ENCODE data around the gene PUM2.
"Not testable (repeated sequence)": the region's sequence is repeated elsewhere in the genome, so short reads cannot be mapped to it uniquely, and the experiment has no call there.

Gene PUM2

GRCh38 chr2:20381457-20381856 is 30.8 kb upstream of the PUM2 start:
- H3K4me3 ChIP-seq (ENCODE audit: low read depth in 1 of 2, low read length in 1 of 2): no peak overlapping the region
- no peak overlapping the region for H3K27ac ChIP-seq
- TF ChIP-seq, protein P1, sequence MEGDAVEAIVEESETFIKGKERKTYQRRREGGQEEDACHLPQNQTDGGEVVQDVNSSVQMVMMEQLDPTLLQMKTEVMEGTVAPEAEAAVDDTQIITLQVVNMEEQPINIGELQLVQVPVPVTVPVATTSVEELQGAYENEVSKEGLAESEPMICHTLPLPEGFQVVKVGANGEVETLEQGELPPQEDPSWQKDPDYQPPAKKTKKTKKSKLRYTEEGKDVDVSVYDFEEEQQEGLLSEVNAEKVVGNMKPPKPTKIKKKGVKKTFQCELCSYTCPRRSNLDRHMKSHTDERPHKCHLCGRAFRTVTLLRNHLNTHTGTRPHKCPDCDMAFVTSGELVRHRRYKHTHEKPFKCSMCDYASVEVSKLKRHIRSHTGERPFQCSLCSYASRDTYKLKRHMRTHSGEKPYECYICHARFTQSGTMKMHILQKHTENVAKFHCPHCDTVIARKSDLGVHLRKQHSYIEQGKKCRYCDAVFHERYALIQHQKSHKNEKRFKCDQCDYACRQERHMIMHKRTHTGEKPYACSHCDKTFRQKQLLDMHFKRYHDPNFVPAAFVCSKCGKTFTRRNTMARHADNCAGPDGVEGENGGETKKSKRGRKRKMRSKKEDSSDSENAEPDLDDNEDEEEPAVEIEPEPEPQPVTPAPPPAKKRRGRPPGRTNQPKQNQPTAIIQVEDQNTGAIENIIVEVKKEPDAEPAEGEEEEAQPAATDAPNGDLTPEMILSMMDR (IDR thresholded peaks at IDR 0.05): no peak

GRCh38 chr2:20378891-20379519 is 28.4 kb upstream of the PUM2 start:
- Histone ChIP-seq H3K4me3 (ENCODE audit: low read depth in 1 of 2, low read length in 1 of 2) (no peak overlapping the region), H3K4me1 (ENCODE audit: control insufficient read depth in 1 of 2, insufficient read depth in 1 of 2, low read depth in 1 of 2, low read length in 1 of 2) (no peaks in the 10 kb centered on the region), H3K27ac (no peak overlapping the region), H3K27me3 (no peaks in the 10 kb centered on the region), H3K9me3 (no peaks in the 10 kb centered on the region), H3K36me3 (no peaks in the 10 kb centered on the region)
- TF ChIP-seq, protein P1 (IDR thresholded peaks at IDR 0.05): no peak

More at GRCh38 chr2:20381457-20381856, 30.8 kb upstream of the PUM2 start:
- no peaks in the 10 kb centered on the region for H3K9me3 ChIP-seq
- H3K27me3 ChIP-seq: no peaks in the 10 kb centered on the region
- H3K4me1 ChIP-seq (ENCODE audit: control insufficient read depth in 1 of 2, insufficient read depth in 1 of 2, low read depth in 1 of 2, low read length in 1 of 2): no peaks in the 10 kb centered on the region
- no peaks in the 10 kb centered on the region for H3K36me3 ChIP-seq

- Histone ChIP-seq H3K4me3 (ENCODE audit: low read depth in 1 of 2, low read length in 1 of 2) (no peak overlapping the region), H3K27ac (no peak overlapping the region), H3K36me3 (no peaks in the 10 kb centered on the region), H3K9me3 (no peaks in the 10 kb centered on the region), H3K27me3 (no peaks in the 10 kb centered on the region), H3K4me1 (ENCODE audit: control insufficient read depth in 1 of 2, insufficient read depth in 1 of 2, low read depth in 1 of 2, low read length in 1 of 2) (no peaks in the 10 kb centered on the region)
- TF ChIP-seq, protein P1 (IDR thresholded peaks at IDR 0.05): no peak
Observed at GRCh38 chr2:20378341-20378740, 27.7 kb upstream of the PUM2 start.

DNA sequence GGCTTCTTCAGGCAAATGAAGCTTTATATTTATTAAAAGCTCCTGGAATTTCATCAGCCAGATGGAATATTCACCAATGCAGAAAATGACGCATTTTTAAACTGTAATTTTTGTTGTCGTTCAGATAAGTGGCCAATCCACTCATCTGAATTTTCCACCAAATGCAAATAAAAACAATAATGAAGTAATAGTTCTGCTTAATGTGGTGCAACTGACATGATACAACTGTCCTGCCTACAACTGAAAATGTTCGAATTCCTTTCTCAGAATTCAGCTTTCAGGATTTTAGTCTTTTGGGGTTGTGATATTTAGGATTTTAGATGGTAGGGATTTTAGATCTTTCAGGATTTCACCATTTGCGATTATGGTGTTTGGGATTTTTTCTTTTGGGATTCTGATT is 27.1 kb upstream of the PUM2 start:
- Histone ChIP-seq H3K4me1 (ENCODE audit: control insufficient read depth in 1 of 2, insufficient read depth in 1 of 2, low read depth in 1 of 2, low read length in 1 of 2) (no peaks in the 10 kb centered on the region), H3K4me3 (ENCODE audit: low read depth in 1 of 2, low read length in 1 of 2) (no peak overlapping the region), H3K9me3 (no peaks in the 10 kb centered on the region), H3K36me3 (no peaks in the 10 kb centered on the region), H3K27me3 (no peaks in the 10 kb centered on the region), H3K27ac (no peak overlapping the region)
- TF ChIP-seq, protein P1 (IDR thresholded peaks at IDR 0.05): no peak

DNA sequence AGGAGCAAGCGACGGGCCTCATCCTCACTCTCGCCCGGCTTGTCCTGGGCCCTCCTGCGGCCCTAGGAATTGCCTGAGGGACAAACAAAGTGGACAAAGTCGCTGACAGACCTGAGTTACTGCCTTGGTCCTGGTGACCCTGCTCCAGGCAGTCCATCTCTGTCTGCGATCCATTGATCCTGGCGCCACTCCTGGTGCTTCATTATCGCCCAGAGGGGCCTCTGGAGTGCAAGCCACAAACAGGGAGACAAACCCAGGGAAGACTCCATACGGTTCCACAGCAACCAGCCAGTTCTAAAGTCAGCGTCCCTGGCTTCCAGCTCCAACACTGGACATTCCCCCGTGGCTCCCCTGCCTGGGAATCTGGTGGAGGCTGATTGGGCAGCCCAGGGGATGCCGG is 24.3 kb upstream of the PUM2 start:
- not testable (repeated sequence) for H3K36me3 ChIP-seq; H3K9me3 ChIP-seq; H3K27ac ChIP-seq; H3K27me3 ChIP-seq; H3K4me3 ChIP-seq (ENCODE audit: low read depth in 1 of 2, low read length in 1 of 2); H3K4me1 ChIP-seq (ENCODE audit: control insufficient read depth in 1 of 2, insufficient read depth in 1 of 2, low read depth in 1 of 2, low read length in 1 of 2)

DNA sequence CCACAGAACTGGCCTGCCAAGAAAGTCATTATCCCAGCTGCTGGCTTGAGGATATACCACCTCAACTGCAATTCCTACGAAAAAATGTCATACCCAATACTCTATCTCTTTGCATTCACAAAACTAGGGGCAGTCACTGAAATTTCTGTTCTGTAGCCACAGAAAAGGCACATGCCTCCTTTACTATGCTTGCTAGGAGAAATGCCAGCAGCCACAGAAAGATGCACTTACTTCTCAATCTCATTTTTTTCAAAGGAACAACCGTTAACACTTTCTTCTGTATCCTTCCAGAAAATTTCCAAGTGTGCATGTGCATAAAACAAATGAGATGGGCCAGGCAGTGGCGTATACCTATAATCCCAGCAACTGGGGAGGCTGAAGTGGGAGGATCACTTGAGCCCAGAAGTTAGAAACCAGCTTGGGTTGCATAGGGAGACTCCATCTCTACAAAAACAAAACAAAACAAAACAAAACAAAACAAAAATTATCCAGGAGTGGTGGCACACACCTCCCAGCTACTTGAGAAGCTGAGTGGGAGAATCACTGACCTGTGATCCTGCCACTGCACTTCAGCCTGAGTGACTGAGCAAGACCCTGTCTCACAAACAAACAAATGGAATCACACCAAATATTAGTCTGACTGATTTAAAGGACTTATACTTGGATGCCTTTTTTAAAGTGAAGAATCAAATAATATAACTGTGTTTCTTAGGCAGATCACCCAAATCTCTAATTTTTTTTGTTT is 22.4 kb upstream of the PUM2 start:
- no peak overlapping the region for H3K27ac ChIP-seq
- no peaks in the 10 kb centered on the region for H3K9me3 ChIP-seq
- H3K4me3 ChIP-seq (ENCODE audit: low read depth in 1 of 2, low read length in 1 of 2): no peak overlapping the region
- TF ChIP-seq, protein P1 (IDR thresholded peaks at IDR 0.05): no peak
- H3K27me3 ChIP-seq: peaks cover 8% of the 10 kb centered on the region
- no peaks in the 10 kb centered on the region for H3K36me3 ChIP-seq
- no peaks in the 10 kb centered on the region for H3K4me1 ChIP-seq (ENCODE audit: control insufficient read depth in 1 of 2, insufficient read depth in 1 of 2, low read depth in 1 of 2, low read length in 1 of 2)

All from neutrophil (primary cell).